Measurements from ENCODE around the gene ACO2. TPM values are rescaled to one million over a fixed set of nuclear protein-coding genes. Genes with fewer than 3 reads are reported as not detected.

ACO2 gene
- total RNA-seq, 6 donors from 2014 or later, result 51.3 to 102 (median 83.4) TPM

DNA sequence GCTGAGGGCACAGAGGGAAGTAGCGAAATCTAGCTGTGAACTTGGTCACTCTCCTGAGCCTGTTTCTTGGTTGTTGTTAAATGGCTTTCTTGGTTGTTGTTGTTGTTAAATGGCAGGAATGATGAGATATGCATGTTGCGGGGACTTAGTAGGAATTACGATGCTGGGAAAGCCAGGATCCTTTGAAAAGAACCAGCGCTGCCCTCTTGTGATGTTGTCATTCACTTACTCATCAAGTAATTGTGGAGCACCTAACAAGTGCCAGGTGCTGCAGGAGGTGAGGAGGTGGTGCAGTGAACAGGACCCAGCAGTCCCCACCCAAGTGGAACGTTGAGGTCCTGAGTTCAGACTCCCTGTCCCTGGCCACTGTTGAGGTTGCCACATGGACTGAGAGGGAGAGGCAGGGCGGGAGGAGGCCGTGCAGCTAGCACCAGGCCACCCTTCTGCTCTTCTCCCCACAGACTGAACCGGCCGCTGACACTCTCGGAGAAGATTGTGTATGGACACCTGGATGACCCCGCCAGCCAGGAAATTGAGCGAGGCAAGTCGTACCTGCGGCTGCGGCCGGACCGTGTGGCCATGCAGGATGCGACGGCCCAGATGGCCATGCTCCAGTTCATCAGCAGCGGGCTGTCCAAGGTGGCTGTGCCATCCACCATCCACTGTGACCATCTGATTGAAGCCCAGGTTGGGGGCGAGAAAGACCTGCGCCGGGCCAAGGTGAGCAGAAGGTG is 38.6 kb downstream of the ACO2 start:
- no peaks in the 10 kb centered on the region for H3K9me3 ChIP-seq
- DNase-seq (peak in 1 of 2 donors; percentile 67), ATAC-seq (ENCODE audit: low FRiP score in 2 of 2) (no peak)
- peaks cover 17 to 74% (median 56%) of the 10 kb centered on the region in 4 donors for H3K36me3 ChIP-seq
- no peaks in the 10 kb centered on the region for H3K4me1 ChIP-seq
- no peak overlapping the region for H3K4me3 ChIP-seq
- H3K27me3 ChIP-seq, result no peaks in the 10 kb centered on the region
- no peak overlapping the region for H3K27ac ChIP-seq
- 83 to 94% methylated on average over 5 to 23 of the region's 23 CpGs for WGBS, 2 donors
- TF ChIP-seq CTCF (IDR thresholded peaks at IDR 0.05) (no peak), POLR2AphosphoS5 (IDR thresholded peaks at IDR 0.05) (no peak), EP300 (IDR thresholded peaks at IDR 0.05) (no peak), POLR2A (IDR thresholded peaks at IDR 0.05) (no peak)

GRCh38 chr22:41508770-41509170 is 39.9 kb downstream of the ACO2 start:
- no peaks in the 10 kb centered on the region for H3K4me1 ChIP-seq
- peaks cover 12 to 77% (median 59%) of the 10 kb centered on the region in 4 donors for H3K36me3 ChIP-seq
- DNase-seq (peak in 1 of 2 donors; percentile 55), ATAC-seq (ENCODE audit: low FRiP score in 2 of 2) (no peak)
- TF ChIP-seq POLR2AphosphoS5 (IDR thresholded peaks at IDR 0.05) (no peak), POLR2A (IDR thresholded peaks at IDR 0.05) (no peak), EP300 (IDR thresholded peaks at IDR 0.05) (no peak), CTCF (IDR thresholded peaks at IDR 0.05) (no peak)
- no peak overlapping the region for H3K27ac ChIP-seq
- 75 to 84% methylated on average over 6 to 12 of the region's 12 CpGs for WGBS, 2 donors
- no peak overlapping the region for H3K4me3 ChIP-seq
- H3K9me3 ChIP-seq, result no peaks in the 10 kb centered on the region
- H3K27me3 ChIP-seq, result no peaks in the 10 kb centered on the region

GRCh38 chr22:41511521-41511968 is 42.6 kb downstream of the ACO2 start:
- Histone ChIP-seq H3K4me1 (no peaks in the 10 kb centered on the region), H3K36me3 (peaks cover 11 to 90% (median 73%) of the 10 kb centered on the region in 4 donors), H3K9me3 (no peaks in the 10 kb centered on the region), H3K27me3 (no peaks in the 10 kb centered on the region), H3K27ac (no peak overlapping the region), H3K4me3 (no peak overlapping the region)
- no peak for TF ChIP-seq POLR2A (IDR thresholded peaks at IDR 0.05)
- no peak for TF ChIP-seq POLR2AphosphoS5 (IDR thresholded peaks at IDR 0.05)
- TF ChIP-seq EP300 (IDR thresholded peaks at IDR 0.05), result no peak
- no peak for TF ChIP-seq CTCF (IDR thresholded peaks at IDR 0.05)
- ATAC-seq (ENCODE audit: low FRiP score in 2 of 2) (no peak), DNase-seq (no peak)
- 64 to 88% methylated on average over 1 to 2 of the region's 2 CpGs for WGBS, 2 donors

- Histone ChIP-seq H3K9me3 (no peaks in the 10 kb centered on the region), H3K36me3 (peaks cover 11 to 93% (median 78%) of the 10 kb centered on the region in 4 donors), H3K27me3 (no peaks in the 10 kb centered on the region), H3K4me1 (peaks cover 0 to 4% (median 3%) of the 10 kb centered on the region in 4 donors), H3K27ac (no peak overlapping the region), H3K4me3 (no peak overlapping the region)
- 86% methylated on average over 9 to 17 of the region's 17 CpGs for WGBS, 2 donors
- no peak for TF ChIP-seq POLR2AphosphoS5 (IDR thresholded peaks at IDR 0.05)
- TF ChIP-seq EP300 (IDR thresholded peaks at IDR 0.05), result no peak
- TF ChIP-seq POLR2A (IDR thresholded peaks at IDR 0.05), result no peak
- no peak for TF ChIP-seq CTCF (IDR thresholded peaks at IDR 0.05)
- DNase-seq (no peak), ATAC-seq (ENCODE audit: low FRiP score in 2 of 2) (no peak)
These were observed 43.7 kb downstream of the ACO2 start for GRCh38 chr22:41512421-41513194.

All from upper lobe of left lung (tissue), 6 donors.